Natural killer cell (primary cell): Measurements from ENCODE around the gene L3MBTL4. TPM values are rescaled to one million over a fixed set of nuclear protein-coding genes. Genes with fewer than 3 reads are reported as not detected.

ENCODE experiments used
- ATAC-seq, 3 donors: fragments of 150-1000 bp in 2 of 3; fragments of 200-7000 bp in 1 of 3; cut with Tn5 transposase; 1 replicate in 1 of 3; 2 replicates in 2 of 3; pipeline ENCODE4 v1.10.0; 2021; ENCODE audit warnings: mild to moderate bottlenecking in 2 of 3, moderate library complexity in 2 of 3
- DNase-seq, 2 donors: peaks; one replicate each; pipeline versions ENCODE4 v3.0.0 to v3.0.0-alpha.2; 2013 to 2021; ENCODE audit warnings: mixed read lengths in 1 of 2
- H3K27ac ChIP-seq: one replicate; pipeline ENCODE4 v1.5.1; 2013; ENCODE audit warnings: mild to moderate bottlenecking, low read length
- H3K27me3 ChIP-seq: one replicate; pipeline ENCODE4 v1.6.1; 2013; ENCODE audit warnings: low read length; ENCODE audit not compliant: control insufficient read depth, insufficient read depth
- H3K36me3 ChIP-seq: one replicate; pipeline ENCODE4 v1.6.1; 2013; ENCODE audit warnings: low read length; ENCODE audit not compliant: control insufficient read depth, insufficient read depth
- H3K4me1 ChIP-seq: one replicate; pipeline ENCODE4 v1.6.1; 2013; ENCODE audit warnings: low read length; ENCODE audit not compliant: control insufficient read depth, insufficient read depth
- H3K4me3 ChIP-seq: one replicate; pipeline ENCODE4 v1.5.1; 2013; ENCODE audit warnings: low read length
- H3K9me3 ChIP-seq: one replicate; pipeline ENCODE4 v1.6.1; 2013; ENCODE audit warnings: low read length; ENCODE audit not compliant: control insufficient read depth, insufficient read depth
- H3K27ac Mint-ChIP-seq, 2 donors: one replicate each; pipeline ENCODE4 v1.8.0; 2022; ENCODE audit warnings: mild to moderate bottlenecking in 2 of 2, mixed read lengths in 2 of 2, moderate library complexity in 1 of 2
- H3K27me3 Mint-ChIP-seq, 2 donors: one replicate each; pipeline ENCODE4 v1.8.0; 2022; ENCODE audit warnings: low read depth in 2 of 2, mixed read lengths in 2 of 2
- H3K36me3 Mint-ChIP-seq: one replicate; pipeline ENCODE4 v1.8.0; 2022; ENCODE audit warnings: mixed read lengths
- H3K4me1 Mint-ChIP-seq, 2 donors: one replicate each; pipeline ENCODE4 v1.8.0; 2022; ENCODE audit warnings: mixed read lengths in 2 of 2
- H3K4me3 Mint-ChIP-seq: one replicate; pipeline ENCODE4 v1.8.0; 2022; ENCODE audit warnings: mild to moderate bottlenecking, moderate library complexity, mixed read lengths
- H3K9me3 Mint-ChIP-seq, 2 donors: one replicate each; pipeline ENCODE4 v1.8.0; 2022; ENCODE audit warnings: mixed read lengths in 2 of 2
- WGBS: methylation state at CpG from one replicate; pipeline ENCODE4 v1.1.7; 2013; ENCODE audit warnings: missing lambda C conversion rate; ENCODE audit not compliant: insufficient coverage; 5-methylcytosine and 5-hydroxymethylcytosine counted together
- intact Hi-C: fragments of 100-400 bp; cut with micrococcal nuclease; formaldehyde crosslinking; loops from one replicate; pipeline ENCODE4 v1.14.2; 2022
- total RNA-seq, 4 donors: library from RNA; stranded (reverse); fragments of 120-200 nt in 1 of 4; gene quantifications; one replicate each; pipeline versions ENCODE4 v1.2.3 to v1.2.4, GENCODE V29; 2013 to 2022
- TF ChIP-seq, protein P1 (sequence below): fragments of 200-600 bp; IDR thresholded peaks from one replicate; pipeline ENCODE4 v1.8.0; 2022; ENCODE audit warnings: antibody characterized with exemption

L3MBTL4 gene
- total RNA-seq, 3 donors from 2014 or later (not counting 1 experiment from before 2014, with no cell fraction given) = 27.9 to 34.2 (median 30.0) TPM

DNA sequence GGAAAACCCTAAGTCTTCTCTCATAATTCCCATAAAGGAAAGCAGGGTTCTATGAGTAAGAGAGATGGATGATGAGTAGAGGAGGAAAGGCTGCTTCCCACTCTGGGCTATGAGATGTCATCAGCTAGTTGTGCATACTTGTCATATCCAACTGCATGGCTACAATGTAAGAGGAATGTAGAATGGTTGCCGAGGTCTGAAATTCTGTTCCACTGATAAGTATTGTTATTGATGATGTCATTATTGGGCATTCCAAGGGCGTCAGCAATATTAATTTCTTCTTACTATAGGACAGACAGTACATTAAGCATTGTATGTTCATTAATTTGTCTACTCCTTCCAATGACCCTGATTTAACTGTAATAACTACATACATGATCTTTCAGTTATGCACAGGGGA, 88.1 kb downstream of the L3MBTL4 start:
- Mint-ChIP-seq H3K4me1 (peaks cover 9 to 24% of the 10 kb centered on the region in 2 donors), H3K27me3 (no peaks in the 10 kb centered on the region), H3K27ac (no peak overlapping the region), H3K36me3 (peaks cover 9% of the 10 kb centered on the region), H3K9me3 (peaks cover 7 to 14% of the 10 kb centered on the region in 2 donors), H3K4me3 (no peak overlapping the region)
- intact Hi-C loops = no loop called here
- Histone ChIP-seq H3K36me3 (no peaks in the 10 kb centered on the region), H3K27me3 (no peaks in the 10 kb centered on the region), H3K9me3 (peaks cover 19% of the 10 kb centered on the region), H3K4me3 (no peak overlapping the region), H3K27ac (no peak overlapping the region), H3K4me1 (no peaks in the 10 kb centered on the region)
- TF ChIP-seq, protein P1, sequence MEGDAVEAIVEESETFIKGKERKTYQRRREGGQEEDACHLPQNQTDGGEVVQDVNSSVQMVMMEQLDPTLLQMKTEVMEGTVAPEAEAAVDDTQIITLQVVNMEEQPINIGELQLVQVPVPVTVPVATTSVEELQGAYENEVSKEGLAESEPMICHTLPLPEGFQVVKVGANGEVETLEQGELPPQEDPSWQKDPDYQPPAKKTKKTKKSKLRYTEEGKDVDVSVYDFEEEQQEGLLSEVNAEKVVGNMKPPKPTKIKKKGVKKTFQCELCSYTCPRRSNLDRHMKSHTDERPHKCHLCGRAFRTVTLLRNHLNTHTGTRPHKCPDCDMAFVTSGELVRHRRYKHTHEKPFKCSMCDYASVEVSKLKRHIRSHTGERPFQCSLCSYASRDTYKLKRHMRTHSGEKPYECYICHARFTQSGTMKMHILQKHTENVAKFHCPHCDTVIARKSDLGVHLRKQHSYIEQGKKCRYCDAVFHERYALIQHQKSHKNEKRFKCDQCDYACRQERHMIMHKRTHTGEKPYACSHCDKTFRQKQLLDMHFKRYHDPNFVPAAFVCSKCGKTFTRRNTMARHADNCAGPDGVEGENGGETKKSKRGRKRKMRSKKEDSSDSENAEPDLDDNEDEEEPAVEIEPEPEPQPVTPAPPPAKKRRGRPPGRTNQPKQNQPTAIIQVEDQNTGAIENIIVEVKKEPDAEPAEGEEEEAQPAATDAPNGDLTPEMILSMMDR = no peak
- WGBS = 100% methylated on average over 1 of the region's 2 CpGs
- ATAC-seq (no peak), DNase-seq (no peak)

DNA sequence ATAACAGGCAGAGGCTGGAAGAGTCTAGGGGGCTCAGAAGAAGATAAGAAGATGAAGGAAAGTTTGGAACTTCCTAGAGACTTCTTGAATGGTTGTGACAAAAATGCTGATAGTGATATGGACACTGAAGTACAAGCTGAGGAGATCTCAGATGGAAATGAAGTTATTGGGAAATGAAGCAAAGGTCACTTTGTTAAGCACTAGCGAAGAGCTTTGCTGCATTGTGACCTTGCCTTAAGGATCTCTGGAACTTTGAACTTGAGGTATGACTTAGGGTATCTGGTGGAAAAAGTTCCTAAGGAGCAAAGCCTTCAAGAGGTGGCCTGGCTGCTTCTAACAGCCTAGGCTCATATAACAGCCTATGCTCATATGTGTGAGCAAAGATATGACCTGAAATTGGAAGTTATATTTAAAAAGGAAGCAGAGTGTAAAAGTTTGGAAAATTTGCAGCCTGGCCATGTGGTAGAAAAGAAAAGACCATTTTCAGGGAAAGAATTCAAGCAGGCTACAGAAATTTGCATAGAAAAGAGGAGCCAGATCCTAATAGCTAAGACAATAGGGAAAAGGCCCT, 91.3 kb downstream of the L3MBTL4 start:
- TF ChIP-seq, protein P1 = no peak
- intact Hi-C loops = no loop called here
- no peaks in the 10 kb centered on the region for H3K27me3 Mint-ChIP-seq
- no peak overlapping the region for H3K27ac Mint-ChIP-seq
- H3K36me3 Mint-ChIP-seq = peaks cover 9% of the 10 kb centered on the region
- DNase-seq (no peak), ATAC-seq (no peak)
- Histone ChIP-seq H3K4me1 (no peaks in the 10 kb centered on the region), H3K27ac (no peak overlapping the region), H3K27me3 (no peaks in the 10 kb centered on the region), H3K4me3 (no peak overlapping the region), H3K9me3 (peaks cover 19% of the 10 kb centered on the region), H3K36me3 (no peaks in the 10 kb centered on the region)
- peaks cover 31 to 34% of the 10 kb centered on the region in 2 donors for H3K4me1 Mint-ChIP-seq
- peaks cover 9 to 14% of the 10 kb centered on the region in 2 donors for H3K9me3 Mint-ChIP-seq
- no peak overlapping the region for H3K4me3 Mint-ChIP-seq
- 83% methylated on average over 1 of the region's 1 CpG for WGBS

DNA sequence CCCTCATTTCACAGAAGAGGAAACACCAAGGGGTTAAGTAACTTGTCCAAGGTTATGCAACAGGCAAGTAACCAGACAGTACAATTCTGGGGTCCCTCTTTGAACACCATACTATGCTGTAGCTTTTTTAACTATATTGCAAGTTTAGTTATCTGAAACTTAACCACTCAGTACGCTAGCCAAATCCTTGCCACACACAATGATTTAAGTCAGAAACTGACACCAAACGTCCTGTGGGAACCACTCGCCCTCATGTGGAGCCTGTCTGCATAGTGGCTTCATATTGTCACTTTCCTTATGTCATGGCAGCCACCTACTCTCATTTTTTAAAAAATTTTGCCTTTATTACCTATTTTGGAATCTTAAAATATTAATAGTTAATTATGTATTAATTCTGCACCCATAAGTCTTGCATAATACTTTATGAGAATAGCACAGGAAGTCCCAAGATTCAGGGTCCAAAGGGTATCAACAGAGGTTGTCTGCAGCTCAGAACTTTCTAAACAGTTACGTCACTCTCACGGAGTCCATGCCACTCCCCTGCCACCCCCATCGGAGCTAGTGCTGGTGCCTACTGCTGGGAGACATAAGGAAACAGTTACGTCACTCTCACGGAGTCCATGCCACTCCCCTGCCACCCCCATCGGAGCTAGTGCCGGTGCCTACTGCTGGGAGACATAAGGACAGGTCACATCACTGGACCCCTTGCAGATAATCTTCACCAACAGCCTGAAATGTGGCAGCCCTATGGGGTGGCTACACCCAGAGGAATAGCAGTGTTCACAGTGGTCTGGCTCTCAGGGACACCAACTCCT, 99.0 kb downstream of the L3MBTL4 start:
- H3K27me3 ChIP-seq = no peaks in the 10 kb centered on the region
- Mint-ChIP-seq H3K27ac (no peak overlapping the region), H3K27me3 (no peaks in the 10 kb centered on the region), H3K4me3 (no peak overlapping the region), H3K4me1 (peaks cover 30 to 34% of the 10 kb centered on the region in 2 donors), H3K9me3 (no peaks in the 10 kb centered on the region), H3K36me3 (peaks cover 7% of the 10 kb centered on the region)
- no peaks in the 10 kb centered on the region for H3K9me3 ChIP-seq
- intact Hi-C loops = loop anchor here (1.0 kb wide), 1 partner anchor 436 kb away; no protein-coding TSS in a partner anchor
- H3K4me1 ChIP-seq = no peaks in the 10 kb centered on the region
- ATAC-seq (peak in 2 of 3 donors; percentile 37 to 47), DNase-seq (no peak)
- TF ChIP-seq, protein P1 = no peak
- no peak overlapping the region for H3K4me3 ChIP-seq
- 85% methylated on average over 10 of the region's 10 CpGs for WGBS
- no peaks in the 10 kb centered on the region for H3K36me3 ChIP-seq
- H3K27ac ChIP-seq = no peak overlapping the region
